Tibial artery (tissue), 4 donors: ENCODE measurements around the gene DEAF1.
"Not testable (repeated sequence)": the region's sequence is repeated elsewhere in the genome, so short reads cannot be mapped to it uniquely, and the experiment has no call there.

ENCODE experiments used
- DNase-seq, 2 donors: peaks; one replicate each; pipeline ENCODE4 v3.0.0-alpha.2; 2019
- H3K27ac ChIP-seq, 2 donors: fragments of 200-600 bp; sonication (generic) in 1 of 2; 1 replicate in 1 of 2; 2 replicates in 1 of 2; pipeline ENCODE4 v1.5.1; 2018 to 2019; ENCODE audit warnings: mild to moderate bottlenecking in 1 of 2
- H3K27me3 ChIP-seq, 2 donors: fragments of 200-600 bp; sonication (generic) in 1 of 2; one replicate each; pipeline versions ENCODE4 v1.5.1 to v1.6.0; 2016 to 2019
- H3K36me3 ChIP-seq, 3 donors: fragments of 200-600 bp; sonication (generic) in 2 of 3; one replicate each; pipeline ENCODE4 v1.5.1; 2016 to 2019; ENCODE audit warnings: mild to moderate bottlenecking in 2 of 3
- H3K4me1 ChIP-seq, 4 donors: fragments of 200-600 bp; sonication (generic) in 2 of 4; 1 replicate in 3 of 4; 2 replicates in 1 of 4; pipeline ENCODE4 v1.5.1; 2016 to 2019
- H3K4me3 ChIP-seq, 2 donors: fragments of 200-600 bp; sonication (generic) in 1 of 2; 1 replicate in 1 of 2; 2 replicates in 1 of 2; pipeline ENCODE4 v1.5.1; 2018 to 2019; ENCODE audit warnings: mild to moderate bottlenecking in 2 of 2
- H3K9me3 ChIP-seq, 3 donors: fragments of 200-600 bp; sonication (generic) in 1 of 3; one replicate each; pipeline ENCODE4 v1.5.1; 2016 to 2019
- CTCF ChIP-seq, 2 experiments: fragments of 200-600 bp in 1 of 2; fragments of 450-650 bp in 1 of 2; IDR thresholded peaks; one replicate each; pipeline ENCODE4 v1.5.1; 2017 to 2019; ENCODE audit warnings: antibody characterized with exemption in 2 of 2, mild to moderate bottlenecking in 1 of 2, moderate library complexity in 1 of 2
- intact Hi-C: fragments of 100-400 bp; cut with DNase I; formaldehyde crosslinking; loops from one replicate; pipeline ENCODE4 v1.15.0; 2023; ENCODE audit warnings: low total_unique reads

Gene DEAF1

GRCh38 chr11:691710-692590 is 3.1 kb downstream of the DEAF1 start:
- Histone ChIP-seq H3K9me3 (no peaks in the 10 kb centered on the region), H3K27me3 (no peaks in the 10 kb centered on the region), H3K27ac (no peak overlapping the region), H3K4me1 (peaks cover 0 to 38% (median 22%) of the 10 kb centered on the region in 4 donors), H3K36me3 (peaks cover 5 to 36% (median 30%) of the 10 kb centered on the region in 3 donors), H3K4me3 (no peak overlapping the region)
- TF ChIP-seq CTCF (IDR thresholded peaks at IDR 0.05), result no peak
- no peak for DNase-seq
- intact Hi-C loops, result no loop called here

DNA sequence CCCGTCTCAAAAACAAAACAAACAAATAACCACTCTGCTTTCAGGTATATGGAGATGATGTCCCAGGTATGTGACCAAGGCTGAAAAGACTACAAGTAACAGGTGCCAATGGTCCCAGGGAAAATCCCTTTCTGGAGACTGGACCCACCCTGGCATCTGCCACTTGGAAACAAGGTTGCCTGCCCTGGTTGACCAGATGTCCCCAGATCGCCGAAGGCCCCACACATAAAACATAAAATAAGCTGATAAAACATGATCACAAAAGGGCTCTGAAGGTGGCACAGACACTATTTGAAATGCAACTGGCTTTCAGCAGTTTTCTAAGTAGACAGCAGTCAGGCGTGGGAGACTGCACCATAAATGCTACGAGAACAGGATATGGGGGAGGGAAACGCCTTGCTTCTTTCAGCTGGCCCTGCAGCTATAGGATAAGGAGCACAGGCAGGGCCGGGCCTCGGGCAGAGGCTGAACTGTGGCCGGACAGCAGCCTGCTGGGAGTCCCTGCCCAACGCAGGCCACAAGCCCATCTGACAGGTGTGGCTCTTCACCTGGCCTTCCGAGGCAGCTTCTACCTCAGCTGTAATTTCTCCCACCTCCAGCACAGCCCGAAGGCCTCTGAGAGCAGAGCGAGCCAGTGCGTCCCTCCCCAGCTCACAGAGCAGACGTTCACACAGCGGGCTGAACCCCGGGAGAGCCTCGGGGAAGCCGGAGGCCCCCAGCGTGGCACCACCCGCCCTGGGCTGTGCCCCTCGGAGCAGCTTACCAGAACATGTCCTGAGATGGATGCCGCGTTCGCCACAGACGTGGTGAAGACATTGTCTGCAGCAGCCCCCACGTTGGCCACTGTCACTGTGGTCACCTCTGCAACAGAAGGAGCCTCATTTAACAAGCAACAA is 4.0 kb downstream of the DEAF1 start:
- no peak overlapping the region for H3K4me3 ChIP-seq
- peaks cover 15 to 44% (median 36%) of the 10 kb centered on the region in 3 donors for H3K36me3 ChIP-seq
- no peak for TF ChIP-seq CTCF (IDR thresholded peaks at IDR 0.05)
- H3K9me3 ChIP-seq, result no peaks in the 10 kb centered on the region
- no peak for DNase-seq
- no peaks in the 10 kb centered on the region for H3K27me3 ChIP-seq
- peaks cover 0 to 29% (median 14%) of the 10 kb centered on the region in 4 donors for H3K4me1 ChIP-seq
- H3K27ac ChIP-seq, result no peak overlapping the region
- intact Hi-C loops, result no loop called here

GRCh38 chr11:690244-690643 is 4.8 kb downstream of the DEAF1 start:
- DNase-seq, H3K27ac ChIP-seq, H3K9me3 ChIP-seq, H3K4me3 ChIP-seq, H3K27me3 ChIP-seq, intact Hi-C loops: not testable (repeated sequence)
- peaks cover 0 to 29% (median 14%) of the 10 kb centered on the region in 4 donors for H3K4me1 ChIP-seq
- peaks cover 17 to 52% (median 42%) of the 10 kb centered on the region in 3 donors for H3K36me3 ChIP-seq

- intact Hi-C loops, result no loop called here
- no peaks in the 10 kb centered on the region for H3K9me3 ChIP-seq
- H3K27me3 ChIP-seq, result no peaks in the 10 kb centered on the region
- H3K27ac ChIP-seq, result no peak overlapping the region
- peaks cover 23 to 58% (median 48%) of the 10 kb centered on the region in 3 donors for H3K36me3 ChIP-seq
- no peak for DNase-seq
- no peak for TF ChIP-seq CTCF (IDR thresholded peaks at IDR 0.05)
- peaks cover 0 to 28% (median 14%) of the 10 kb centered on the region in 4 donors for H3K4me1 ChIP-seq
- H3K4me3 ChIP-seq, result no peak overlapping the region
These were observed 5.4 kb downstream of the DEAF1 start for GRCh38 chr11:689625-690024.

- intact Hi-C loops, result no loop called here
- Histone ChIP-seq H3K4me3 (no peak overlapping the region), H3K27ac (no peak overlapping the region), H3K9me3 (no peaks in the 10 kb centered on the region), H3K27me3 (no peaks in the 10 kb centered on the region), H3K4me1 (peaks cover 0 to 19% (median 4%) of the 10 kb centered on the region in 4 donors), H3K36me3 (peaks cover 32 to 67% (median 53%) of the 10 kb centered on the region in 3 donors)
- no peak for TF ChIP-seq CTCF (IDR thresholded peaks at IDR 0.05)
- DNase-seq, result no peak
These were observed 6.3 kb downstream of the DEAF1 start for GRCh38 chr11:688681-689080.
